NCI-H226 (cell line): ENCODE measurements around the gene RNF26.
A peak's percentile ranks its signal among the peaks of the same experiment; 100 is the strongest.
"Not testable (repeated sequence)": the region's sequence is repeated elsewhere in the genome, so short reads cannot be mapped to it uniquely, and the experiment has no call there.

Source experiments
- DNase-seq: peaks from one replicate; pipeline ENCODE4 v3.0.0-alpha.2; 2015

The RNF26 gene

GRCh38 chr11:119372260-119373058, 38.1 kb downstream of the RNF26 start:
- no peak for DNase-seq

GRCh38 chr11:119373059-119373920, 39.0 kb downstream of the RNF26 start:
- no peak for DNase-seq

- peak; percentile 51 for DNase-seq
These were observed 39.7 kb downstream of the RNF26 start for GRCh38 chr11:119373921-119374631.

GRCh38 chr11:119374632-119375336, 40.5 kb downstream of the RNF26 start:
- DNase-seq, result peak; percentile 45

GRCh38 chr11:119375337-119376196, 41.2 kb downstream of the RNF26 start:
- no peak for DNase-seq

- DNase-seq, result no peak
These were observed 42.0 kb downstream of the RNF26 start for GRCh38 chr11:119376197-119376847.

GRCh38 chr11:119377112-119377901, 43.0 kb downstream of the RNF26 start:
- peak; percentile 35 for DNase-seq

GRCh38 chr11:119377961-119378667, 43.8 kb downstream of the RNF26 start:
- no peak for DNase-seq

- peak; percentile 49 for DNase-seq
These were observed 44.6 kb downstream of the RNF26 start for GRCh38 chr11:119378851-119379465.

- no peak for DNase-seq
These were observed 46.0 kb downstream of the RNF26 start for GRCh38 chr11:119380160-119380826.

- DNase-seq, result no peak
These were observed 46.5 kb downstream of the RNF26 start for GRCh38 chr11:119380827-119381180.

- DNase-seq, result peak; percentile 95
These were observed 47.1 kb downstream of the RNF26 start, which contains the start of gene USP2 for GRCh38 chr11:119381181-119381988. TSS of gene USP2 (minus strand) at chr11:119381690. CDS start at chr11:119373480, 8,210 bp downstream.

- DNase-seq, result no peak
These were observed 47.8 kb downstream of the RNF26 start for GRCh38 chr11:119382101-119382500.

GRCh38 chr11:119382513-119382912, 48.2 kb downstream of the RNF26 start:
- not testable (repeated sequence) for DNase-seq

GRCh38 chr11:119384332-119384731, 50.0 kb downstream of the RNF26 start:
- no peak for DNase-seq
